ENCODE results near the gene PC. TPM values are rescaled to one million over a fixed set of nuclear protein-coding genes. Genes with fewer than 3 reads are reported as not detected.

The PC gene
- total RNA-seq, 2 donors from 2014 or later, result 8.0 to 12.7 TPM

DNA sequence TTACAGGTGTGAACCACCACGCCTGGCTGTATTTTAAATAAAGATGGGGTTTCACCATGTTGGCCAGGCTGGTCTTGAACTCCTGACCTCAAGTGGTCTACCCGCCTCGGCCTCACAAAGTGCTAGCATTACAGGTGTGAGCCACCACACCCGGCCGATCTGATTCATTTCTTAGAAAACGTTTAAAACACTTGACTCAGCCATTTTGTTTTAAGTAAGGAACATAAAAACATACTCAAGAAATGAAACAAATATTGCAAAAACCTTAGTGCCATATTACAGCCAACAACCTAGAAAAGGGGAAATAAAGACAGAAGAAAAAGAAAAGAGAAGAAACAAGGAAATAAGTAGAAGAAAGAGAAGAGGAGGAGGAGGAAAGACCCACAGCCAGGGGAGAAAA is 84.0 kb downstream of the PC start:
- Histone ChIP-seq H3K36me3 (peaks cover 3% of the 10 kb centered on the region), H3K27ac (no peak overlapping the region), H3K9me3 (no peaks in the 10 kb centered on the region), H3K27me3 (replicated peaks; ENCODE audit: insufficient read depth) (no peaks in the 10 kb centered on the region), H3K4me3 (no peak overlapping the region), H3K4me1 (ENCODE audit: control insufficient read depth in 1 of 2, low read depth in 2 of 2) (no peaks in the 10 kb centered on the region)
- TF ChIP-seq, protein P1, sequence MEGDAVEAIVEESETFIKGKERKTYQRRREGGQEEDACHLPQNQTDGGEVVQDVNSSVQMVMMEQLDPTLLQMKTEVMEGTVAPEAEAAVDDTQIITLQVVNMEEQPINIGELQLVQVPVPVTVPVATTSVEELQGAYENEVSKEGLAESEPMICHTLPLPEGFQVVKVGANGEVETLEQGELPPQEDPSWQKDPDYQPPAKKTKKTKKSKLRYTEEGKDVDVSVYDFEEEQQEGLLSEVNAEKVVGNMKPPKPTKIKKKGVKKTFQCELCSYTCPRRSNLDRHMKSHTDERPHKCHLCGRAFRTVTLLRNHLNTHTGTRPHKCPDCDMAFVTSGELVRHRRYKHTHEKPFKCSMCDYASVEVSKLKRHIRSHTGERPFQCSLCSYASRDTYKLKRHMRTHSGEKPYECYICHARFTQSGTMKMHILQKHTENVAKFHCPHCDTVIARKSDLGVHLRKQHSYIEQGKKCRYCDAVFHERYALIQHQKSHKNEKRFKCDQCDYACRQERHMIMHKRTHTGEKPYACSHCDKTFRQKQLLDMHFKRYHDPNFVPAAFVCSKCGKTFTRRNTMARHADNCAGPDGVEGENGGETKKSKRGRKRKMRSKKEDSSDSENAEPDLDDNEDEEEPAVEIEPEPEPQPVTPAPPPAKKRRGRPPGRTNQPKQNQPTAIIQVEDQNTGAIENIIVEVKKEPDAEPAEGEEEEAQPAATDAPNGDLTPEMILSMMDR (IDR thresholded peaks at IDR 0.05), result no peak
- DNase-seq (ENCODE audit: low spot score), result no peak
- ATAC-seq (ENCODE audit: insufficient number of reproducible peaks, low FRiP score, low read depth), result no peak

DNA sequence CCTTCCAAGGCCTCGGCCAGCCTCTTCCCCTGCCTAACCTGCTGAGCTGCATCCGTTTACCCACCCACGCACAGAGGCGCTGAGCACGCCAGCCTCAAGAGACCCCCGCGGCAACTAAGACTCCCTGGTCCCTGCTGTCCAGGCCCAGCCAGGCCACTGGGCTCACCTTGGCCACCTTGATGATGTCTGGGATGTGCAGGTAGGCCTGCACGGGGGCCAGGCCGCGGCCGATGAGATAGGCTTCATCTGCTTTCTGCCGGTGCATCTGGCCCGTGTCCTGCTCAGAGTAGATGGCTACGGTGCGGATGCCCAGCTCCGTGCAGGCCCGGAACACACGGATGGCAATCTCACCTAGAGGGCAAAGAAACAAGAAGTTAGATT is 86.7 kb downstream of the PC start:
- ATAC-seq (ENCODE audit: insufficient number of reproducible peaks, low FRiP score, low read depth) (no peak), DNase-seq (ENCODE audit: low spot score) (no peak)
- no peaks in the 10 kb centered on the region for H3K9me3 ChIP-seq
- no peaks in the 10 kb centered on the region for H3K4me1 ChIP-seq (ENCODE audit: control insufficient read depth in 1 of 2, low read depth in 2 of 2)
- H3K4me3 ChIP-seq, result no peak overlapping the region
- no peak overlapping the region for H3K27ac ChIP-seq
- peaks cover 3% of the 10 kb centered on the region for H3K36me3 ChIP-seq
- TF ChIP-seq, protein P1 (IDR thresholded peaks at IDR 0.05), result no peak
- H3K27me3 ChIP-seq (replicated peaks; ENCODE audit: insufficient read depth), result no peaks in the 10 kb centered on the region

DNA sequence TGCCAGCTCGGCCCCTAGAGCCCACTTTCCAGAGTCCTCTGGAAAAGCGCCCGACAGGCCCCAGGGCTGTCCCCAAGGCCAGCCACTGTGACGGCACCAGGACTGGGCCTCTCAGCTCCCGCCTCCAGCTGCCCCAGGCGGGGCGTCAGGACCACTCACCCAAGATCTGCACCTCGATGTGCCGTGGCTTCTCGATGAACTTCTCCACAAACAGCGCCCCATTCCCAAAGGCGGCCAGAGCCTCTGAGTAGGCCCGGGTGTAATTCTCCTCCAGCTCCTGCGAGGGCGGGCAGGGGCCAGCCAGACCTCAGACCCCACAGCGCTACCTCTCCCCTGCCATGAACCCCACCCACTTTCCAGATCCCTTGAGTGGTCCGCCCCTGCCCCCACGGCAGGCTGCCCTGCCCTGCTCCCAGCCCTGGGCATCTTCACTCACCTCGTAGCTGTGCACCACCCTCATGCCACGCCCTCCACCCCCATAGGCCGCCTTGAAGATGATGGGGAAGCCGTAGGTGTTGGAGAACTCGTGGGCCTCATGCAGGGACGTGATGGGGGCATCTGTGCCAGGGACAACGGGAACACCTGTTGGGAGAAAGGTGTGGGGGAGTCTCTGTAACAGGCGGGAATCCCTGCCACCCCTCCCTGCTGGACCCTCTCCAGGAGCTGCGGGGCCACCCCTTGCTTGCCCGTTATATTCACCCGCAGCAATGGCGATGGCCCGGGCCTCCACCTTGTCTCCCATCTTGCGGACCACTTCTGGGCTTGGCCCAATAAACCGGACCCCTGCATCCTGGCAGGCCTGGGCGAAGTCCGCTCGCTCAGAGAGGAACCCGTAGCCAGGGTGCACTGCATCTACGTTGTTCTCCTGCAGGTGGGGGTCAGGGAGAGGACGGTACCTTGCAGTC is 87.3 kb downstream of the PC start:
- no peaks in the 10 kb centered on the region for H3K9me3 ChIP-seq
- no peak overlapping the region for H3K27ac ChIP-seq
- H3K4me1 ChIP-seq (ENCODE audit: control insufficient read depth in 1 of 2, low read depth in 2 of 2), result no peaks in the 10 kb centered on the region
- H3K4me3 ChIP-seq, result no peak overlapping the region
- no peaks in the 10 kb centered on the region for H3K27me3 ChIP-seq (replicated peaks; ENCODE audit: insufficient read depth)
- ATAC-seq (ENCODE audit: insufficient number of reproducible peaks, low FRiP score, low read depth) (no peak), DNase-seq (ENCODE audit: low spot score) (no peak)
- peaks cover 3% of the 10 kb centered on the region for H3K36me3 ChIP-seq
- TF ChIP-seq, protein P1 (IDR thresholded peaks at IDR 0.05), result no peak

DNA sequence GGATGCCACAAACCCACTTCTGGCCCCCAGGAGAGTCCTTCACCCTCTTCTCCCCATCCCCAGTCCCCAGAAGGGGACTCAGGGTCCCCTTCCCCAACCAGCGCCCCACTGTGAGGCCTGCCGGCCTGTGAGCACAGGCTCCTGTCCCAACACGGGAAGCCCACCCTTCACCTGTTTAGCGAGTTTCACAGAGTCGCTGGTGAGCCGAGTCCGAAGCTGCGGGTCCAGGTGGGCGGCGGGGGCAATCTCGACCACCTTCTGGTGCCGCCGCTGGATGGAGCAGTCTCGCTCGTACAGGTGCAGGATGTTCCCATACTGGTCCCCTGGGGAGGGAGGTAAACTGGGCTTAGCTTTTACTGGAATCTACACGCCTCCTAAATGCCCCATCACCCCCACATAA is 88.1 kb downstream of the PC start:
- peaks cover 3% of the 10 kb centered on the region for H3K36me3 ChIP-seq

DNA sequence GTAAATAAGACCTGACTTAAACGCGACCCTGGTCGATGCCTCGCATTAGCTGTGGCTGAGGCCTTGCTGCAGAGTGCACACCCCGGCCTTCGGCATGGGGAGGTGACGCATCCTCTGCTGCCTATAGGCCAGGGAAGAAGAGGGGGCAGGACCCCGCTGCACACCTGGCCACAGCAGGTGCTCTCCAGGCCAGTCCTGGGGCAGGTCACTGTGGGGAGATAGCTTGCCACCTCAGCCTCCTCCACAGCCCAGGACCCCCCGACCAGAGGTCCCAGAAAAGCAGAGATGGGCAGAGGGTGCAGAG is 88.7 kb downstream of the PC start:
- H3K4me3 ChIP-seq, result no peak overlapping the region
- H3K36me3 ChIP-seq, result peaks cover 3% of the 10 kb centered on the region
- no peak overlapping the region for H3K27ac ChIP-seq
- H3K9me3 ChIP-seq, result no peaks in the 10 kb centered on the region
- H3K4me1 ChIP-seq (ENCODE audit: control insufficient read depth in 1 of 2, low read depth in 2 of 2), result no peaks in the 10 kb centered on the region
- TF ChIP-seq, protein P1 (IDR thresholded peaks at IDR 0.05), result no peak
- no peaks in the 10 kb centered on the region for H3K27me3 ChIP-seq (replicated peaks; ENCODE audit: insufficient read depth)
- no peak for ATAC-seq (ENCODE audit: insufficient number of reproducible peaks, low FRiP score, low read depth)
- DNase-seq (ENCODE audit: low spot score), result no peak

More for the DNA sequence above, 88.1 kb downstream of the PC start:
- Histone ChIP-seq H3K9me3 (no peaks in the 10 kb centered on the region), H3K4me3 (no peak overlapping the region), H3K27ac (no peak overlapping the region), H3K27me3 (replicated peaks; ENCODE audit: insufficient read depth) (no peaks in the 10 kb centered on the region), H3K4me1 (ENCODE audit: control insufficient read depth in 1 of 2, low read depth in 2 of 2) (no peaks in the 10 kb centered on the region)
- ATAC-seq (ENCODE audit: insufficient number of reproducible peaks, low FRiP score, low read depth) (no peak), DNase-seq (ENCODE audit: low spot score) (no peak)
- TF ChIP-seq, protein P1 (IDR thresholded peaks at IDR 0.05), result no peak

Measured in thoracic aorta (tissue), 2 donors.